OCI-LY1 (cell line): Measurements from ENCODE around the gene SKAP1.

ENCODE experiments used
- EZH2 ChIP-seq: fragments of 200-600 bp; sonication (generic), shearing (Covaris generic); IDR thresholded peaks from 2 replicates; pipeline ENCODE4 v1.8.0; 2017; ENCODE audit warnings: borderline replicate concordance, mixed run types, mild to moderate bottlenecking, antibody characterized with exemption, low read length, moderate library complexity, mixed read lengths
- TF ChIP-seq, protein P1 (sequence below): fragments of 200-600 bp; sonication (generic), shearing (Covaris generic); IDR thresholded peaks from 2 replicates; pipeline ENCODE4 v1.5.1; 2017; ENCODE audit warnings: mild to moderate bottlenecking, antibody characterized with exemption, low read length, moderate library complexity, mixed read lengths

DNA sequence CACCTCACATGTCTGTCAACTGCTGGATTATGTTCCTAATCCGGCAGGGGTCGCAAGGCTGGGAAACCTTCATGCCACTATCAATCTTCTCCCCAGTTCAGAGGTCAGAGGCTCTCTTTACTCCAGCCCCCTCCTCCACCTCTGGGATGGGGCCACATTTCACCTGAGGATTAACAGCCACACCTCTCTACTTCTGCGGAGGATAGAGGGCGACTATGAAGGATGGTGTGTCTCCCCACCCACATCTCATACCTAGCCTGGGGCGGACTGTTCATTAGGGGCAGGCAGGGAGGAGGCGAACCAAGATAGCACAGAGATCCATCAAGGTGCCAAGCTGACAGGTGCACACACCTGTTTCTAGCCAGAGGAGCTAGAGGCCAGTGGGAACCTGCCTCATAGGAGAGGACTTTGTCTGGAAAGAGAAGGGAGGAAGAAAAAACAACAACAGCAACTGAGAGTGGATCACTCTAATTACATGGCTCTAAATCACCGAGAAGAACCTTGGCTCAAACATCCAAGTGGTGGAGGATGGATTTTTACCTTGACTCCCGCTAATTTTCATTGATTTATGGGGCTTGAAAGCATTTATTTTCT lies 41.9 kb upstream of the SKAP1 start:
- TF ChIP-seq, protein P1, sequence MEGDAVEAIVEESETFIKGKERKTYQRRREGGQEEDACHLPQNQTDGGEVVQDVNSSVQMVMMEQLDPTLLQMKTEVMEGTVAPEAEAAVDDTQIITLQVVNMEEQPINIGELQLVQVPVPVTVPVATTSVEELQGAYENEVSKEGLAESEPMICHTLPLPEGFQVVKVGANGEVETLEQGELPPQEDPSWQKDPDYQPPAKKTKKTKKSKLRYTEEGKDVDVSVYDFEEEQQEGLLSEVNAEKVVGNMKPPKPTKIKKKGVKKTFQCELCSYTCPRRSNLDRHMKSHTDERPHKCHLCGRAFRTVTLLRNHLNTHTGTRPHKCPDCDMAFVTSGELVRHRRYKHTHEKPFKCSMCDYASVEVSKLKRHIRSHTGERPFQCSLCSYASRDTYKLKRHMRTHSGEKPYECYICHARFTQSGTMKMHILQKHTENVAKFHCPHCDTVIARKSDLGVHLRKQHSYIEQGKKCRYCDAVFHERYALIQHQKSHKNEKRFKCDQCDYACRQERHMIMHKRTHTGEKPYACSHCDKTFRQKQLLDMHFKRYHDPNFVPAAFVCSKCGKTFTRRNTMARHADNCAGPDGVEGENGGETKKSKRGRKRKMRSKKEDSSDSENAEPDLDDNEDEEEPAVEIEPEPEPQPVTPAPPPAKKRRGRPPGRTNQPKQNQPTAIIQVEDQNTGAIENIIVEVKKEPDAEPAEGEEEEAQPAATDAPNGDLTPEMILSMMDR = no peak
- no peak for TF ChIP-seq EZH2
